Activated naive CD4-positive, alpha-beta T cell treated with anti-CD3 and anti-CD28 coated beads, Interleukin-2, amount 10 ng/mL, durations not matched to agents 7 days and 5 days (primary cell): Measurements from ENCODE around the gene ITGAL.

Experiments used
- CTCF ChIA-PET: fragments of 350-600 bp; sonication (Branson Sonifier 250); formaldehyde crosslinking; loops from one replicate; lab custom pipeline; 2021; ENCODE audit warnings: antibody characterized with exemption; lab: Charles Lee
- DNase-seq: peaks from one replicate; pipeline ENCODE4 v3.0.0-alpha.2; 2020
- H3K27ac Mint-ChIP-seq: one replicate; pipeline ENCODE4 v1.8.0; 2021; ENCODE audit warnings: mild to moderate bottlenecking, moderate library complexity, mixed read lengths
- H3K27me3 Mint-ChIP-seq: one replicate; pipeline ENCODE4 v1.8.0; 2021; ENCODE audit warnings: mild to moderate bottlenecking, mixed read lengths
- H3K36me3 Mint-ChIP-seq: one replicate; pipeline ENCODE4 v1.8.0; 2021; ENCODE audit warnings: mixed read lengths
- H3K4me1 Mint-ChIP-seq: one replicate; pipeline ENCODE4 v1.8.0; 2021; ENCODE audit warnings: mixed read lengths
- H3K4me3 Mint-ChIP-seq: one replicate; pipeline ENCODE4 v1.8.0; 2021; ENCODE audit warnings: mild to moderate bottlenecking, moderate library complexity, mixed read lengths
- H3K9me3 Mint-ChIP-seq: one replicate; pipeline ENCODE4 v1.8.0; 2021; ENCODE audit warnings: mixed read lengths

Gene ITGAL

GRCh38 chr16:30557707-30557956 is 85.1 kb downstream of the ITGAL start:
- peak overlapping the region; percentile 93 for H3K27ac Mint-ChIP-seq
- CTCF ChIA-PET, result interaction anchor here (1.1 to 3.7 kb wide), 7 partner anchors 10 to 128 kb away, joined by 4 to 42 read pairs (median 6); partner anchors contain the start of genes DCTPP1, ZNF688 and ZNF747
- DNase-seq, result no peak
- H3K4me3 Mint-ChIP-seq, result peak overlapping the region; percentile 85
- no peaks in the 10 kb centered on the region for H3K9me3 Mint-ChIP-seq
- peaks cover 63% of the 10 kb centered on the region for H3K4me1 Mint-ChIP-seq
- peaks cover 31% of the 10 kb centered on the region for H3K36me3 Mint-ChIP-seq
- H3K27me3 Mint-ChIP-seq, result peaks cover 8% of the 10 kb centered on the region

GRCh38 chr16:30557957-30558788 is 85.6 kb downstream of the ITGAL start, which contains the start of gene ZNF764:
Gene ZNF764 (minus strand): TSS chr16:30558374. CDS start chr16:30558182, 192 bp downstream.
- Mint-ChIP-seq H3K4me1 (peaks cover 60% of the 10 kb centered on the region), H3K4me3 (peak within 1 kb of the TSS; percentile 85), H3K27me3 (peaks cover 8% of the 10 kb centered on the region), H3K9me3 (no peaks in the 10 kb centered on the region), H3K36me3 (peaks cover 28% of the 10 kb centered on the region), H3K27ac (peak within 1 kb of the TSS; percentile 93)
- CTCF ChIA-PET, result interaction anchor here (0.9 to 3.7 kb wide), 8 partner anchors 10 to 128 kb away, joined by 3 to 42 read pairs (median 6); partner anchors contain the start of genes DCTPP1, ZNF688 and ZNF747
- peak; percentile 98 for DNase-seq

- no peak for DNase-seq
- no peaks in the 10 kb centered on the region for H3K9me3 Mint-ChIP-seq
- peaks cover 21% of the 10 kb centered on the region for H3K36me3 Mint-ChIP-seq
- H3K4me3 Mint-ChIP-seq, result peak overlapping the region; percentile 85
- H3K4me1 Mint-ChIP-seq, result peaks cover 53% of the 10 kb centered on the region
- CTCF ChIA-PET, result interaction anchor here (0.9 to 3.7 kb wide), 4 partner anchors 9 to 42 kb away, joined by 3 to 42 read pairs (median 6); partner anchors contain the start of genes ZNF688 and ZNF747
- H3K27me3 Mint-ChIP-seq, result peaks cover 8% of the 10 kb centered on the region
- peak overlapping the region; percentile 93 for H3K27ac Mint-ChIP-seq
Measured at GRCh38 chr16:30558789-30559377, 86.3 kb downstream of the ITGAL start.

- peak overlapping the region; percentile 93 for H3K27ac Mint-ChIP-seq
- peaks cover 14% of the 10 kb centered on the region for H3K36me3 Mint-ChIP-seq
- no peak overlapping the region for H3K4me3 Mint-ChIP-seq
- H3K9me3 Mint-ChIP-seq, result no peaks in the 10 kb centered on the region
- CTCF ChIA-PET, result no interaction called here
- peaks cover 46% of the 10 kb centered on the region for H3K4me1 Mint-ChIP-seq
- H3K27me3 Mint-ChIP-seq, result peaks cover 8% of the 10 kb centered on the region
- DNase-seq, result no peak
Measured at GRCh38 chr16:30559690-30560089, 87.1 kb downstream of the ITGAL start.

- H3K4me1 Mint-ChIP-seq, result peaks cover 39% of the 10 kb centered on the region
- peak; percentile 35 for DNase-seq
- H3K27me3 Mint-ChIP-seq, result peaks cover 16% of the 10 kb centered on the region
- H3K9me3 Mint-ChIP-seq, result no peaks in the 10 kb centered on the region
- peak overlapping the region; percentile 73 for H3K4me3 Mint-ChIP-seq
- peak overlapping the region; percentile 80 for H3K27ac Mint-ChIP-seq
- CTCF ChIA-PET, result no interaction called here
- peaks cover 5% of the 10 kb centered on the region for H3K36me3 Mint-ChIP-seq
Measured at GRCh38 chr16:30561089-30561816, 88.7 kb downstream of the ITGAL start.

GRCh38 chr16:30562021-30562420 is 89.5 kb downstream of the ITGAL start:
- peaks cover 41% of the 10 kb centered on the region for H3K4me1 Mint-ChIP-seq
- no peak overlapping the region for H3K4me3 Mint-ChIP-seq
- no peak for DNase-seq

GRCh38 chr16:30565526-30565925 is 93.0 kb downstream of the ITGAL start:
- no peaks in the 10 kb centered on the region for H3K9me3 Mint-ChIP-seq
- H3K27me3 Mint-ChIP-seq, result peaks cover 18% of the 10 kb centered on the region
- H3K27ac Mint-ChIP-seq, result no peak overlapping the region
- H3K4me3 Mint-ChIP-seq, result no peak overlapping the region
- peaks cover 53% of the 10 kb centered on the region for H3K4me1 Mint-ChIP-seq
- no peaks in the 10 kb centered on the region for H3K36me3 Mint-ChIP-seq
- DNase-seq, result no peak
- CTCF ChIA-PET, result interaction anchor here (0.8 to 2.3 kb wide), 3 partner anchors 11 to 38 kb away, joined by 3 to 9 read pairs (median 4); partner anchors contain the start of gene ZNF747

More at GRCh38 chr16:30562021-30562420, 89.5 kb downstream of the ITGAL start:
- H3K36me3 Mint-ChIP-seq, result peaks cover 3% of the 10 kb centered on the region
- peaks cover 18% of the 10 kb centered on the region for H3K27me3 Mint-ChIP-seq
- CTCF ChIA-PET, result no interaction called here
- peak overlapping the region; percentile 80 for H3K27ac Mint-ChIP-seq
- H3K9me3 Mint-ChIP-seq, result no peaks in the 10 kb centered on the region

- Mint-ChIP-seq H3K9me3 (no peaks in the 10 kb centered on the region), H3K36me3 (peaks cover 2% of the 10 kb centered on the region), H3K27ac (peak overlapping the region; percentile 72), H3K27me3 (peaks cover 17% of the 10 kb centered on the region), H3K4me3 (no peak overlapping the region), H3K4me1 (peaks cover 53% of the 10 kb centered on the region)
- CTCF ChIA-PET, result interaction anchor here (1.3 to 2.3 kb wide), 2 partner anchors 31 to 39 kb away, joined by 3 to 9 read pairs; partner anchors contain the start of gene ZNF747
- DNase-seq, result no peak
Measured at GRCh38 chr16:30565984-30566383, 93.4 kb downstream of the ITGAL start.

GRCh38 chr16:30566531-30566930 is 94.0 kb downstream of the ITGAL start:
- H3K36me3 Mint-ChIP-seq, result peaks cover 5% of the 10 kb centered on the region
- H3K9me3 Mint-ChIP-seq, result no peaks in the 10 kb centered on the region
- H3K4me1 Mint-ChIP-seq, result peaks cover 51% of the 10 kb centered on the region
- peaks cover 11% of the 10 kb centered on the region for H3K27me3 Mint-ChIP-seq
- H3K27ac Mint-ChIP-seq, result peak overlapping the region; percentile 72
- CTCF ChIA-PET, result interaction anchor here (1.3 to 2.3 kb wide), 3 partner anchors 8 to 39 kb away, joined by 3 to 9 read pairs (median 7); partner anchors contain the start of genes ZNF747 and ZNF764
- H3K4me3 Mint-ChIP-seq, result no peak overlapping the region
- no peak for DNase-seq

- Mint-ChIP-seq H3K4me3 (no peak overlapping the region), H3K9me3 (no peaks in the 10 kb centered on the region), H3K27ac (peak overlapping the region; percentile 99), H3K27me3 (peaks cover 10% of the 10 kb centered on the region), H3K4me1 (peaks cover 51% of the 10 kb centered on the region), H3K36me3 (peaks cover 9% of the 10 kb centered on the region)
- DNase-seq, result peak; percentile 29
- CTCF ChIA-PET, result interaction anchor here (0.6 to 2.1 kb wide), 2 partner anchors 9 to 63 kb away, joined by 3 to 7 read pairs; partner anchors contain the start of gene ZNF764
Measured at GRCh38 chr16:30567160-30567990, 94.8 kb downstream of the ITGAL start.

- Mint-ChIP-seq H3K27ac (peak overlapping the region; percentile 99), H3K27me3 (peaks cover 10% of the 10 kb centered on the region), H3K9me3 (no peaks in the 10 kb centered on the region), H3K36me3 (peaks cover 10% of the 10 kb centered on the region), H3K4me1 (peaks cover 49% of the 10 kb centered on the region), H3K4me3 (peak overlapping the region; percentile 70)
- DNase-seq, result peak; percentile 72
- CTCF ChIA-PET, result interaction anchor here (1.1 to 2.1 kb wide), 3 partner anchors 10 to 32 kb away, joined by 5 to 7 read pairs (median 6); partner anchors contain the start of gene ZNF764
Measured at GRCh38 chr16:30567991-30568638, 95.6 kb downstream of the ITGAL start.

- peaks cover 10% of the 10 kb centered on the region for H3K27me3 Mint-ChIP-seq
- CTCF ChIA-PET, result interaction anchor here (1.5 kb wide), 1 partner anchor 34 kb away, joined by 5 read pairs; no protein-coding TSS in a partner anchor
- no peak overlapping the region for H3K4me3 Mint-ChIP-seq
- DNase-seq, result no peak
- H3K27ac Mint-ChIP-seq, result peak overlapping the region; percentile 99
- H3K4me1 Mint-ChIP-seq, result peaks cover 54% of the 10 kb centered on the region
- H3K36me3 Mint-ChIP-seq, result peaks cover 12% of the 10 kb centered on the region
- no peaks in the 10 kb centered on the region for H3K9me3 Mint-ChIP-seq
Measured at GRCh38 chr16:30569281-30569680, 96.7 kb downstream of the ITGAL start.
